ENCODE data around the gene C5orf22. TPM values are rescaled to one million over a fixed set of nuclear protein-coding genes. Genes with fewer than 3 reads are reported as not detected.

Gene C5orf22
- total and polyA plus RNA-seq, 2 of the 4 experiments (the other 2 are of a cell fraction) = 11.2 to 19.9 TPM

- H3K18ac ChIP-seq (ENCODE audit: low read depth, low read length) = no peak overlapping the region
- intact Hi-C loops (cut with micrococcal nuclease) (no loop called here), dilution Hi-C loops (cut with HindIII; ENCODE audit: low sequenced_read_pairs, unreplicated experiment) (no loop called here), in situ Hi-C loops (cut with MboI; ENCODE audit: low sequenced_read_pairs) (no loop called here)
- ChIA-PET CTCF (interaction anchor here (0.6 to 0.7 kb wide), 3 partner anchors 47 to 472 kb away, joined by 3 read pairs; no protein-coding TSS in a partner anchor), POLR2A (ENCODE audit: unreplicated experiment) (no interaction called here)
- H3K4ac ChIP-seq (ENCODE audit: low read depth, low read length) = no peak overlapping the region
- BruUV-seq (replicated peaks) = no TSS peak
- no peak overlapping the region for H3K4me3 ChIP-seq (ENCODE audit: insufficient read depth, low read depth, low read length)
- H3K9me3 ChIP-seq (ENCODE audit: control insufficient read depth, insufficient read depth, low read length) = no peaks in the 10 kb centered on the region
- no peak overlapping the region for H3K27ac ChIP-seq (ENCODE audit: insufficient read depth, low read length)
- no peak overlapping the region for H2BK15ac ChIP-seq (ENCODE audit: low read depth, low read length)
- no CpG with 5 or more reads among the region's 2 CpGs for WGBS, 2 experiments (ENCODE audit: extremely low coverage in 2 of 2, insufficient read length in 1 of 2)
- H3K14ac ChIP-seq (replicated peaks; ENCODE audit: low read depth, low read length) = no peak overlapping the region
- no peaks in the 10 kb centered on the region for H3K79me1 ChIP-seq (ENCODE audit: low read depth in 1 of 2, low read length in 2 of 2)
- no peaks in the 10 kb centered on the region for H4K20me1 ChIP-seq (ENCODE audit: insufficient read depth, low read length)
- TF ChIP-seq BHLHE40 (IDR thresholded peaks at IDR 0.05; ENCODE audit: low read depth, low read length) = no peak
- no peak for TF ChIP-seq CEBPB (IDR thresholded peaks at IDR 0.05; ENCODE audit: low read depth, low read length)
- no peak for TF ChIP-seq RCOR1 (IDR thresholded peaks at IDR 0.05; ENCODE audit: insufficient replicate concordance, low read length)
- TF ChIP-seq POLR2A (IDR thresholded peaks at IDR 0.05; ENCODE audit: low read depth, low read length) = no peak
- TF ChIP-seq, protein P1, sequence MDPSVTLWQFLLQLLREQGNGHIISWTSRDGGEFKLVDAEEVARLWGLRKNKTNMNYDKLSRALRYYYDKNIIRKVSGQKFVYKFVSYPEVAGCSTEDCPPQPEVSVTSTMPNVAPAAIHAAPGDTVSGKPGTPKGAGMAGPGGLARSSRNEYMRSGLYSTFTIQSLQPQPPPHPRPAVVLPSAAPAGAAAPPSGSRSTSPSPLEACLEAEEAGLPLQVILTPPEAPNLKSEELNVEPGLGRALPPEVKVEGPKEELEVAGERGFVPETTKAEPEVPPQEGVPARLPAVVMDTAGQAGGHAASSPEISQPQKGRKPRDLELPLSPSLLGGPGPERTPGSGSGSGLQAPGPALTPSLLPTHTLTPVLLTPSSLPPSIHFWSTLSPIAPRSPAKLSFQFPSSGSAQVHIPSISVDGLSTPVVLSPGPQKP (IDR thresholded peaks at IDR 0.05; ENCODE audit: borderline replicate concordance, low read depth, low read length) = no peak
- ATAC-seq (ENCODE audit: low read depth) = no peak
- H3K56ac ChIP-seq (ENCODE audit: extremely low read depth, insufficient read depth, low read length) = no peak overlapping the region
- no peak for DNase-seq
- H2AFZ ChIP-seq (replicated peaks; ENCODE audit: low read length, poor library complexity) = no peak overlapping the region
- no peak overlapping the region for H3K9ac ChIP-seq (ENCODE audit: low read depth, low read length)
- H3K4me1 ChIP-seq (ENCODE audit: control insufficient read depth, insufficient read depth, low read length) = no peaks in the 10 kb centered on the region
- no peak overlapping the region for H4K5ac ChIP-seq (ENCODE audit: low read depth, low read length)
- H3K4me2 ChIP-seq (ENCODE audit: low read depth, low read length) = no peak overlapping the region
- H2BK5ac ChIP-seq (ENCODE audit: low read depth, low read length, poor library complexity, severe bottlenecking) = no peak overlapping the region
- no peak overlapping the region for H4K8ac ChIP-seq (ENCODE audit: low read depth in 2 of 2, low read length in 2 of 2)
- H3K9me1 ChIP-seq (ENCODE audit: insufficient read depth, low read length) = no peaks in the 10 kb centered on the region
- no peak overlapping the region for H4K91ac ChIP-seq (ENCODE audit: insufficient read depth, low read depth, low read length)
- no peak overlapping the region for H2BK120ac ChIP-seq (ENCODE audit: low read depth, low read length)
- H2AK9ac ChIP-seq (replicated peaks; ENCODE audit: low read depth, low read length, poor library complexity) = no peak overlapping the region
- H3K27me3 ChIP-seq (ENCODE audit: control insufficient read depth, insufficient read depth, low read length) = peaks cover 5% of the 10 kb centered on the region
- H3K23ac ChIP-seq (ENCODE audit: low read depth, low read length) = no peak overlapping the region
- no peak overlapping the region for H2AK5ac ChIP-seq (ENCODE audit: low read depth, low read length)
- no peak overlapping the region for H2BK20ac ChIP-seq (ENCODE audit: low read depth, low read length)
- no peaks in the 10 kb centered on the region for H3K36me3 ChIP-seq (ENCODE audit: control insufficient read depth, insufficient read depth, low read length)
These were observed 72.5 kb downstream of the C5orf22 start for GRCh38 chr5:31604644-31605043.

Small RNA genes lying within 50 kb of the gene (microRNA-seq; reads per million reads assigned to microRNA genes)
- gene RF00019 (ENCODE audit: insufficient read depth, insufficient read length) (not detected), gene RNU6-363P (ENCODE audit: insufficient read depth, insufficient read length) (not detected)

Small RNA genes lying within 50 kb of the gene (small RNA-seq; reads per million reads assigned to genes)
- gene RF00019 (0 reads per million in 5 experiments), gene RNU6-363P (0 to 1.8 (median 0.07) reads per million in 5 experiments)

Other genes starting within 250 kb of the C5orf22 start
- 36.4 and 41.4 TPM in 2 replicates for gene DROSHA, start 208 bp upstream of the C5orf22 start, total RNA-seq (2012; rRNA removed)
- gene DROSHA, start 208 bp upstream of the C5orf22 start, polyA plus RNA-seq (2012; rRNA removed) = 36.5 and 39.6 TPM in 2 replicates
- under 0.01 TPM in 1 of 2 replicates, not detected in the other for gene PDZD2, start 106.8 kb downstream of the C5orf22 start, total RNA-seq (2012; rRNA removed)
- under 0.01 and 0.02 TPM in 2 replicates for gene PDZD2, start 106.8 kb downstream of the C5orf22 start, polyA plus RNA-seq (2012; rRNA removed)